Endothelial cell of umbilical vein (primary cell): ENCODE measurements around the gene LIPG. TPM values are rescaled to one million over a fixed set of nuclear protein-coding genes. Genes with fewer than 3 reads are reported as not detected.

Experiments
- BruUV-seq: library from RNA; stranded (reverse); fragments of 400-500 nt; replicated peaks from 2 replicates; lab custom pipeline; 2021; lab: Mats Ljungman, UMichigan
- CTCF ChIA-PET: fragments of 300-600, 350-600 bp; sonication (Branson Sonifier 250); formaldehyde crosslinking; loops from one replicate; lab custom pipeline; 2021; ENCODE audit warnings: antibody characterized with exemption, inconsistent platforms; lab: Charles Lee
- POLR2A ChIA-PET: fragments of 300-600, 350-600 bp; sonication (Branson Sonifier 250); formaldehyde crosslinking; loops from one replicate; lab custom pipeline; 2021; ENCODE audit warnings: antibody characterized with exemption, inconsistent platforms; lab: Charles Lee
- DNase-seq: peaks from one replicate; pipeline ENCODE4 v3.0.0-alpha.2; 2011; ENCODE audit warnings: low read depth, low spot score
- FAIRE-seq: peaks from 2 replicates; lab custom pipeline; 2011; peaks lifted over from hg19 to GRCh38; lab: Jason Lieb, UNC
- H2AFZ ChIP-seq: 2 replicates; pipeline ENCODE4 v1.6.0; 2012; ENCODE audit warnings: low read depth, low read length, control low read depth, inconsistent platforms
- H3K27ac ChIP-seq: 2 replicates; pipeline ENCODE4 v1.5.1; 2011; ENCODE audit warnings: low read depth, mild to moderate bottlenecking, control low read depth, low read length, moderate library complexity; ENCODE audit not compliant: insufficient read depth
- H3K27me3 ChIP-seq, 2 experiments: 2 replicates each; pipeline versions ENCODE4 v1.6.0 to v1.6.1; 2011; ENCODE audit warnings: low read length in 2 of 2, mixed read lengths in 1 of 2; ENCODE audit not compliant: control insufficient read depth in 2 of 2, insufficient read depth in 2 of 2
- H3K36me3 ChIP-seq, 2 experiments: 2 replicates in 1 of 2; 3 replicates in 1 of 2; pipeline ENCODE4 v1.5.1; 2011; ENCODE audit warnings: low read length in 2 of 2, mild to moderate bottlenecking in 1 of 2, moderate library complexity in 1 of 2; ENCODE audit not compliant: control insufficient read depth in 2 of 2, insufficient read depth in 2 of 2; ENCODE audit errors: extremely low read depth in 1 of 2
- H3K4me1 ChIP-seq: 3 replicates; pipeline ENCODE4 v1.5.1; 2011; ENCODE audit warnings: mild to moderate bottlenecking, low read length; ENCODE audit not compliant: control insufficient read depth, insufficient read depth; ENCODE audit errors: extremely low read depth
- H3K4me2 ChIP-seq: 2 replicates; pipeline ENCODE4 v1.6.1; 2011; ENCODE audit warnings: low read length, control low read depth, mixed read lengths; ENCODE audit not compliant: insufficient read depth
- H3K4me3 ChIP-seq, 3 experiments: fragments of 200-600 bp in 1 of 3; sonication (generic), shearing (Covaris generic) in 1 of 3; replicated peaks in 1 of 3; 2 replicates each; pipeline ENCODE4 v1.5.1; 2011 to 2016; ENCODE audit warnings: control low read depth in 3 of 3, low read length in 3 of 3, mild to moderate bottlenecking in 2 of 3, inconsistent platforms in 1 of 3, low read depth in 1 of 3, moderate library complexity in 1 of 3; ENCODE audit not compliant: insufficient read depth in 1 of 3
- H3K79me2 ChIP-seq: 2 replicates; pipeline ENCODE4 v1.6.0; 2012; ENCODE audit warnings: low read length, inconsistent platforms; ENCODE audit not compliant: control insufficient read depth, insufficient read depth
- H3K9ac ChIP-seq: replicated peaks from 2 replicates; pipeline ENCODE3; 2011; ENCODE audit warnings: low read length, control low read depth; ENCODE audit not compliant: insufficient read depth; ENCODE audit errors: extremely low read depth
- H3K9me1 ChIP-seq: replicated peaks from 3 replicates; pipeline ENCODE4 v1.6.0; 2011; ENCODE audit warnings: mild to moderate bottlenecking, low read length; ENCODE audit not compliant: control insufficient read depth, insufficient read depth; ENCODE audit errors: extremely low read depth
- H3K9me3 ChIP-seq: replicated peaks from 2 replicates; pipeline ENCODE4 v1.5.1; 2012; ENCODE audit warnings: low read length, inconsistent platforms; ENCODE audit not compliant: control insufficient read depth, insufficient read depth
- H4K20me1 ChIP-seq: replicated peaks from 2 replicates; pipeline ENCODE3; 2011; ENCODE audit warnings: mild to moderate bottlenecking, low read length; ENCODE audit not compliant: control insufficient read depth, insufficient read depth; ENCODE audit errors: extremely low read depth
- CTCF ChIP-seq, 2 donors: IDR thresholded peaks; 1 replicate in 1 of 2; 2 replicates in 1 of 2; pipeline ENCODE4 v1.5.1; 2011; ENCODE audit warnings: low read length in 2 of 2, mild to moderate bottlenecking in 2 of 2, moderate library complexity in 2 of 2, control low read depth in 1 of 2, inconsistent platforms in 1 of 2, low read depth in 1 of 2; ENCODE audit not compliant: insufficient read depth in 1 of 2; ENCODE audit errors: extremely low read depth in 1 of 2
- EZH2 ChIP-seq: IDR thresholded peaks from 2 replicates; pipeline ENCODE4 v1.6.1; 2012; ENCODE audit warnings: borderline replicate concordance, low read depth, mild to moderate bottlenecking, moderate library complexity, low read length, inconsistent platforms; ENCODE audit not compliant: severe bottlenecking
- FOS ChIP-seq: IDR thresholded peaks from 2 replicates; pipeline ENCODE4 v1.6.1; 2011; ENCODE audit warnings: mild to moderate bottlenecking, low read length, moderate library complexity, borderline replicate concordance; ENCODE audit not compliant: insufficient read depth
- GATA2 ChIP-seq: IDR thresholded peaks from 2 replicates; pipeline ENCODE4 v1.7.0; 2011; ENCODE audit warnings: low read depth, mild to moderate bottlenecking, moderate library complexity, mixed read lengths, low read length; ENCODE audit not compliant: insufficient read length, insufficient read depth
- JUN ChIP-seq: IDR thresholded peaks from 2 replicates; pipeline ENCODE4 v1.6.1; 2011; ENCODE audit warnings: borderline replicate concordance, low read depth; ENCODE audit not compliant: insufficient read length, insufficient read depth
- MAX ChIP-seq: IDR thresholded peaks from 2 replicates; pipeline ENCODE4 v1.6.1; 2011; ENCODE audit not compliant: insufficient read depth, insufficient read length
- MYC ChIP-seq: IDR thresholded peaks from one replicate; pipeline ENCODE4 v1.6.1; 2011; ENCODE audit warnings: mild to moderate bottlenecking, low read depth, low read length
- POLR2A ChIP-seq: IDR thresholded peaks from 2 replicates; pipeline ENCODE4 v1.6.1; 2012; ENCODE audit warnings: low read depth, mild to moderate bottlenecking, control low read depth, low read length
- POLR2AphosphoS5 ChIP-seq: IDR thresholded peaks from 2 replicates; pipeline ENCODE4 v1.6.1; 2012; ENCODE audit warnings: low read depth, mild to moderate bottlenecking, control low read depth, low read length, moderate library complexity; ENCODE audit not compliant: insufficient read depth
- dilution Hi-C: fragments of 300-500 bp; cut with MboI; formaldehyde crosslinking; loops from one replicate; pipeline ENCODE4 v1.15.0; 2019; ENCODE audit warnings: low sequenced_read_pairs; ENCODE audit not compliant: extremely low pct_ligation_motif_present
- intact Hi-C: fragments of 100-400 bp; cut with micrococcal nuclease; formaldehyde crosslinking; loops from one replicate; pipeline ENCODE4 v1.10.0; 2022
- polyA plus RNA-seq, 4 experiments: library from polyadenylated mRNA; depleted of rRNA in 3 of 4; stranded (reverse) in 3 of 4; unstranded in 1 of 4; fragments of >200 nt; gene quantifications; 2 replicates each; pipeline versions ENCODE4 v1.2.1 to v1.2.3, GENCODE V29; 2011 to 2012; ENCODE audit warnings: missing spikeins in 1 of 4
- total RNA-seq: library from RNA; stranded (reverse); gene quantifications from 2 replicates; pipeline ENCODE4 v1.2.3, GENCODE V29; 2021

LIPG gene
- total and polyA plus RNA-seq, 2 donors (not counting 3 experiments of a cell fraction or from before 2014, with no cell fraction given), result 80.6 to 86.3 TPM

- Histone ChIP-seq H4K20me1 (no peaks in the 10 kb centered on the region), H3K36me3 (peaks cover 13 to 33% of the 10 kb centered on the region in 2 experiments), H3K4me1 (no peaks in the 10 kb centered on the region), H3K4me3 (no peak overlapping the region), H3K79me2 (no peaks in the 10 kb centered on the region), H2AFZ (no peak overlapping the region), H3K27ac (no peak overlapping the region), H3K9me3 (no peaks in the 10 kb centered on the region), H3K9me1 (no peaks in the 10 kb centered on the region), H3K4me2 (no peak overlapping the region), H3K9ac (no peak overlapping the region), H3K27me3 (no peaks in the 10 kb centered on the region)
- dilution Hi-C loops, result no loop called here
- POLR2A ChIA-PET, result no interaction called here
- no TSS peak for BruUV-seq
- no peak for FAIRE-seq
- TF ChIP-seq GATA2 (no peak), MYC (no peak), EZH2 (no peak), CTCF (IDR thresholded peaks at IDR 0.05; ENCODE audit: extremely low read depth in 1 of 2, insufficient read depth in 1 of 2, low read depth in 1 of 2, low read length in 2 of 2) (no peak), MAX (no peak), JUN (no peak), FOS (no peak), POLR2A (no peak), POLR2AphosphoS5 (no peak)
- DNase-seq, result no peak
- CTCF ChIA-PET, result no interaction called here
- intact Hi-C loops, result no loop called here
Measured at GRCh38 chr18:49580279-49580678, 18.4 kb downstream of the LIPG start.
